MM.1S (cell line): ENCODE measurements around the gene TAF9B.
A peak's percentile ranks its signal among the peaks of the same experiment; 100 is the strongest.

Experiments used
- CTCF ChIP-seq: fragments of 300-600 bp; sonication (generic); IDR thresholded peaks from 2 replicates; pipeline ENCODE4 v1.5.1; 2016; ENCODE audit warnings: antibody characterized with exemption, low read length, mixed read lengths
- EZH2 ChIP-seq: fragments of 300-600 bp; sonication (generic); optimal IDR thresholded peaks from 2 replicates; pipeline ENCODE3; 2017; ENCODE audit warnings: low read depth, mild to moderate bottlenecking, antibody characterized with exemption, low read length, mixed read lengths
- EZH2phosphoT487 ChIP-seq: fragments of 300-600 bp; sonication (generic); IDR thresholded peaks from 2 replicates; pipeline ENCODE4 v1.6.1; 2018; ENCODE audit warnings: antibody characterized with exemption, low read length

GRCh38 chrX:78124307-78124706 lies 15.1 kb downstream of the TAF9B start:
- TF ChIP-seq EZH2, result no peak
- peak; percentile 42 for TF ChIP-seq CTCF
- no peak for TF ChIP-seq EZH2phosphoT487
